Liver (tissue), 9 donors: ENCODE data around the gene ARX. TPM values are rescaled to one million over a fixed set of nuclear protein-coding genes. Genes with fewer than 3 reads are reported as not detected.

Experiments used
- DNase-seq: peaks from one replicate; pipeline ENCODE4 v3.0.0-alpha.2; 2017; ENCODE audit warnings: low spot score
- H3K27ac ChIP-seq, 2 donors: one replicate each; pipeline ENCODE4 v1.7.0; 2013; ENCODE audit warnings: inconsistent platforms in 2 of 2, low read length in 2 of 2, control low read depth in 1 of 2, low read depth in 1 of 2, mild to moderate bottlenecking in 1 of 2
- H3K27me3 ChIP-seq, 4 donors: one replicate each; pipeline versions ENCODE4 v1.6.1 to v1.7.0; 2013; ENCODE audit warnings: low read length in 3 of 4, inconsistent platforms in 1 of 4, mild to moderate bottlenecking in 1 of 4, moderate library complexity in 1 of 4; ENCODE audit not compliant: control insufficient read depth in 4 of 4, insufficient read depth in 4 of 4
- H3K36me3 ChIP-seq, 4 donors: one replicate each; pipeline versions ENCODE4 v1.6.1 to v1.7.0; 2013; ENCODE audit warnings: low read length in 3 of 4, mild to moderate bottlenecking in 3 of 4, low read depth in 1 of 4, moderate library complexity in 1 of 4; ENCODE audit not compliant: control insufficient read depth in 4 of 4, insufficient read depth in 3 of 4
- H3K4me1 ChIP-seq, 4 donors: one replicate each; pipeline versions ENCODE4 v1.6.1 to v1.7.0; 2013; ENCODE audit warnings: low read length in 3 of 4, mild to moderate bottlenecking in 3 of 4, moderate library complexity in 1 of 4; ENCODE audit not compliant: control insufficient read depth in 4 of 4, insufficient read depth in 4 of 4
- H3K4me3 ChIP-seq, 3 donors: one replicate each; pipeline versions ENCODE4 v1.6.1 to v1.7.0; 2013; ENCODE audit warnings: low read length in 3 of 3, control low read depth in 1 of 3, low read depth in 1 of 3, mild to moderate bottlenecking in 1 of 3
- H3K9ac ChIP-seq, 2 donors: one replicate each; pipeline ENCODE4 v1.7.0; 2013; ENCODE audit warnings: low read length in 2 of 2, mild to moderate bottlenecking in 2 of 2, moderate library complexity in 2 of 2, control low read depth in 1 of 2, low read depth in 1 of 2
- H3K9me3 ChIP-seq, 4 donors: one replicate each; pipeline versions ENCODE4 v1.6.1 to v1.7.0; 2013; ENCODE audit warnings: low read length in 3 of 4; ENCODE audit not compliant: control insufficient read depth in 4 of 4
- ATF3 ChIP-seq: IDR thresholded peaks from 2 replicates; pipeline ENCODE4 v1.6.1; 2016; ENCODE audit warnings: antibody characterized with exemption
- CTCF ChIP-seq: fragments of 150-350 bp; IDR thresholded peaks from 2 replicates; pipeline ENCODE4 v1.5.1; 2017; ENCODE audit warnings: improper control_type of control experiment, low read depth, low read length; ENCODE audit not compliant: missing input control
- REST ChIP-seq: IDR thresholded peaks from 2 replicates; pipeline ENCODE4 v1.6.1; 2016; ENCODE audit warnings: antibody characterized with exemption, mild to moderate bottlenecking
- TAF1 ChIP-seq: conservative IDR thresholded peaks from 2 replicates; pipeline ENCODE4 v1.6.1; 2016; ENCODE audit warnings: antibody characterized with exemption, mild to moderate bottlenecking
- YY1 ChIP-seq: IDR thresholded peaks from 2 replicates; pipeline ENCODE4 v1.6.1; 2016; ENCODE audit warnings: antibody characterized with exemption, mild to moderate bottlenecking
- ZBTB33 ChIP-seq: IDR thresholded peaks from 2 replicates; pipeline ENCODE4 v1.6.1; 2016; ENCODE audit warnings: antibody characterized with exemption
- WGBS: extraction: QIAGEN DNeasy Blood & Tissue Kit; methylation state at CpG from one replicate; pipeline ENCODE4 v1.1.7; 2013; 5-methylcytosine and 5-hydroxymethylcytosine counted together
- polyA plus RNA-seq, 2 donors: library from polyadenylated mRNA; stranded (reverse) in 1 of 2; unstranded in 1 of 2; fragments of 200-250 nt in 1 of 2; fragments of >200 nt in 1 of 2; fragmentation: Nextera tagmentation in 1 of 2; extraction: Ambion mirVana in 1 of 2; gene quantifications; one replicate each; pipeline versions ENCODE4 v1.2.1 to v1.2.3, GENCODE V29; 2013 to 2015
- total RNA-seq, 2 donors: library from RNA; depleted of rRNA; stranded (reverse); fragments of >200 nt; gene quantifications; one replicate each; pipeline ENCODE4 v1.2.3, GENCODE V29; 2014
- donor health status: healthy.
- donor health status: healthy.
- donor health status: healthy.
- donor health status: healthy.
- donor health status: healthy.

ARX gene
- total and polyA plus RNA-seq, 4 donors = not detected

- 85% methylated on average over 4 of the region's 4 CpGs for WGBS
Observed at GRCh38 chrX:24988314-24988713, 27.5 kb downstream of the ARX start.

More at GRCh38 chrX:24988314-24988713, 27.5 kb downstream of the ARX start:
- no peak overlapping the region for H3K27ac ChIP-seq
- no peak overlapping the region for H3K4me3 ChIP-seq
- no peaks in the 10 kb centered on the region for H3K4me1 ChIP-seq
- H3K27me3 ChIP-seq = no peaks in the 10 kb centered on the region
- no peak for DNase-seq
- TF ChIP-seq CTCF = no peak
- TF ChIP-seq REST = no peak
- no peak for TF ChIP-seq ATF3
- no peak for TF ChIP-seq ZBTB33
- no peak for TF ChIP-seq TAF1
- TF ChIP-seq YY1 = no peak
- no peak overlapping the region for H3K9ac ChIP-seq
- H3K9me3 ChIP-seq = no peaks in the 10 kb centered on the region
- H3K36me3 ChIP-seq = no peaks in the 10 kb centered on the region
